ENCODE measurements around the gene KCNK15. TPM values are rescaled to one million over a fixed set of nuclear protein-coding genes. Genes with fewer than 3 reads are reported as not detected.

KCNK15 gene
- total RNA-seq, 4 donors from 2014 or later = 0.54 TPM; not detected in 3

- peaks cover 0 to 14% (median 0%) of the 10 kb centered on the region in 4 donors for H3K4me1 ChIP-seq
- no peak overlapping the region for H3K27ac ChIP-seq
- H3K36me3 ChIP-seq = no peaks in the 10 kb centered on the region
- H3K27me3 ChIP-seq = no peaks in the 10 kb centered on the region
- TF ChIP-seq POLR2A (IDR thresholded peaks at IDR 0.05) (no peak), CTCF (IDR thresholded peaks at IDR 0.05) (no peak)
- H3K4me3 ChIP-seq = no peak overlapping the region
- H3K9me3 ChIP-seq = no peaks in the 10 kb centered on the region
- no peak for DNase-seq
Measured at GRCh38 chr20:44711237-44711636, 34.4 kb upstream of the KCNK15 start.

- Histone ChIP-seq H3K27me3 (no peaks in the 10 kb centered on the region), H3K27ac (peak overlapping the region in 1 of 4 donors; percentile 25), H3K9me3 (no peaks in the 10 kb centered on the region), H3K4me1 (peaks cover 0 to 14% (median 0%) of the 10 kb centered on the region in 4 donors), H3K4me3 (no peak overlapping the region), H3K36me3 (no peaks in the 10 kb centered on the region)
- DNase-seq = peak in 1 of 3 donors; percentile 16
- TF ChIP-seq CTCF (IDR thresholded peaks at IDR 0.05) = no peak
- no peak for TF ChIP-seq POLR2A (IDR thresholded peaks at IDR 0.05)
Measured at GRCh38 chr20:44714102-44714700, 31.5 kb upstream of the KCNK15 start.

GRCh38 chr20:44714701-44715498 is 30.8 kb upstream of the KCNK15 start, which contains the start of gene CCN5:
Gene CCN5, plus strand, starts transcription at chr20:44715369. Its CDS starts 22 bp downstream, at chr20:44715391.
- TF ChIP-seq CTCF (IDR thresholded peaks at IDR 0.05) (no peak), POLR2A (IDR thresholded peaks at IDR 0.05) (no peak)
- DNase-seq = peak; percentile 21 to 81 (median 79)
- peaks cover 0 to 14% (median 0%) of the 10 kb centered on the region in 4 donors for H3K4me1 ChIP-seq
- H3K36me3 ChIP-seq = no peaks in the 10 kb centered on the region
- H3K27me3 ChIP-seq = no peaks in the 10 kb centered on the region
- H3K27ac ChIP-seq = peak within 1 kb of the TSS in 1 of 4 donors; percentile 25
- no peaks in the 10 kb centered on the region for H3K9me3 ChIP-seq
- H3K4me3 ChIP-seq = no peak within 1 kb of the TSS

- peak in 1 of 3 donors; percentile 32 for DNase-seq
Measured at GRCh38 chr20:44715499-44716308, 30.0 kb upstream of the KCNK15 start.

More at GRCh38 chr20:44715499-44716308, 30.0 kb upstream of the KCNK15 start:
- no peaks in the 10 kb centered on the region for H3K36me3 ChIP-seq
- H3K4me3 ChIP-seq = no peak overlapping the region
- H3K27me3 ChIP-seq = no peaks in the 10 kb centered on the region
- H3K27ac ChIP-seq = no peak overlapping the region
- no peak for TF ChIP-seq POLR2A (IDR thresholded peaks at IDR 0.05)
- TF ChIP-seq CTCF (IDR thresholded peaks at IDR 0.05) = no peak
- peaks cover 0 to 14% (median 0%) of the 10 kb centered on the region in 4 donors for H3K4me1 ChIP-seq
- H3K9me3 ChIP-seq = no peaks in the 10 kb centered on the region

Measured in Peyer's patch (tissue), 4 donors.